ENCODE measurements around the gene CCDC102B. TPM values are rescaled to one million over a fixed set of nuclear protein-coding genes. Genes with fewer than 3 reads are reported as not detected.

Gene CCDC102B
- total RNA-seq, 1 experiment from 2014 or later = 3.1 TPM

DNA sequence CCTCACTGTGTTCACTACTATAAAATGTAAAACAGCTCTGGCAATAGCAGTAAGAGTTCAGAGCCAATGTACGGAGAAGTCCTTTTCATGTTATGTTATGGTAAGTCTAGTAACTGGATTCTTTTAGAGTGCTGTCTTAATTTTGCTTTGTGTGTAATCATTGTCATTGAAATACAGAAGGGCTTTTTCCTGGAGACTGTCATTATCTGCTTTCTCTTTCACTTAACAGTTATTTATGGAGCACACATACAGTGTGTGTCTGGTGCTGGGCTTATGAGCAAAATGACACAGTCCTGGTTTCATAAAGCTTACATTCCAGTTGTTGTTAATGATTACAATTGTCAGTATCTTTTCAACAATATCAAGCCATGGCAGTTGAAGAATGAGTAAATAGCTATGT is 95.5 kb downstream of the CCDC102B start:
- Mint-ChIP-seq H3K9me3 (no peaks in the 10 kb centered on the region), H3K27ac (no peak overlapping the region), H3K4me3 (no peak overlapping the region), H3K36me3 (no peaks in the 10 kb centered on the region), H3K27me3 (ENCODE audit: low read depth) (no peaks in the 10 kb centered on the region), H3K4me1 (peaks cover 6% of the 10 kb centered on the region; the same call in 1 of the 2 replicates)
- no peak for TF ChIP-seq KAT7 (CRISPR knock-in tag; IDR thresholded peaks at IDR 0.05; ENCODE audit: borderline replicate concordance)
- TF ChIP-seq NR3C1 (CRISPR knock-in tag; conservative IDR thresholded peaks at IDR 0.05; ENCODE audit: low read depth) = no peak
- POLR2A ChIA-PET = no interaction called here
- CTCF ChIA-PET = no interaction called here
- ATAC-seq = no peak
- no peak for DNase-seq (ENCODE audit: low spot score)

DNA sequence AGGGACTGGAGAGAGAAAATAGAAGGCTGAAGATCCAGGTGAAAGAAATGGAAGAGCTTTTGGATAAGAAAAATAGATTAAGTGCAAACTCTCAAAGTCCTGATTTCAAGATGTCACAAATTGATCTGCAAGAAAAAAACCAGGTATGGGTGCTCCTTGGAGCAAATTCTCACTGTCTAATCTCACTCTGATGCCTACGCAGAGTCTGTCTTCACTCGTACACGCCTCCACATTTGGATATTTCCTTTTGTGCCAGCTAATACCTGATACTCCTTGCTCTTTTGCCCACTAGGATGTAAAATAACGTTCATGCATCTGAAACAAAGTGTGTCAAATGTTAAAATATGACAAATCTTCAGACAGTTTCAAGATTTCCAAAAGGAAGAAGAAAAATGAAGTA is 99.4 kb downstream of the CCDC102B start:
- DNase-seq (ENCODE audit: low spot score) (no peak), ATAC-seq (no peak)
- Mint-ChIP-seq H3K36me3 (no peaks in the 10 kb centered on the region), H3K4me3 (no peak overlapping the region), H3K9me3 (no peaks in the 10 kb centered on the region), H3K27ac (no peak overlapping the region), H3K27me3 (ENCODE audit: low read depth) (no peaks in the 10 kb centered on the region), H3K4me1 (peaks cover 15% of the 10 kb centered on the region)
- ChIA-PET POLR2A (no interaction called here), CTCF (no interaction called here)
- TF ChIP-seq NR2C2 (CRISPR knock-in tag; IDR thresholded peaks at IDR 0.05) (no peak), ZBTB21 (CRISPR knock-in tag; IDR thresholded peaks at IDR 0.05; ENCODE audit: borderline replicate concordance) (no peak), ZNF671 (CRISPR knock-in tag; IDR thresholded peaks at IDR 0.05) (no peak), ZNF423 (CRISPR knock-in tag; IDR thresholded peaks at IDR 0.05) (no peak)
- TF ChIP-seq, protein P1, sequence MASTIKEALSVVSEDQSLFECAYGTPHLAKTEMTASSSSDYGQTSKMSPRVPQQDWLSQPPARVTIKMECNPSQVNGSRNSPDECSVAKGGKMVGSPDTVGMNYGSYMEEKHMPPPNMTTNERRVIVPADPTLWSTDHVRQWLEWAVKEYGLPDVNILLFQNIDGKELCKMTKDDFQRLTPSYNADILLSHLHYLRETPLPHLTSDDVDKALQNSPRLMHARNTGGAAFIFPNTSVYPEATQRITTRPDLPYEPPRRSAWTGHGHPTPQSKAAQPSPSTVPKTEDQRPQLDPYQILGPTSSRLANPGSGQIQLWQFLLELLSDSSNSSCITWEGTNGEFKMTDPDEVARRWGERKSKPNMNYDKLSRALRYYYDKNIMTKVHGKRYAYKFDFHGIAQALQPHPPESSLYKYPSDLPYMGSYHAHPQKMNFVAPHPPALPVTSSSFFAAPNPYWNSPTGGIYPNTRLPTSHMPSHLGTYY (CRISPR knock-in tag; IDR thresholded peaks at IDR 0.05) = no peak
- TF ChIP-seq, protein P2, sequence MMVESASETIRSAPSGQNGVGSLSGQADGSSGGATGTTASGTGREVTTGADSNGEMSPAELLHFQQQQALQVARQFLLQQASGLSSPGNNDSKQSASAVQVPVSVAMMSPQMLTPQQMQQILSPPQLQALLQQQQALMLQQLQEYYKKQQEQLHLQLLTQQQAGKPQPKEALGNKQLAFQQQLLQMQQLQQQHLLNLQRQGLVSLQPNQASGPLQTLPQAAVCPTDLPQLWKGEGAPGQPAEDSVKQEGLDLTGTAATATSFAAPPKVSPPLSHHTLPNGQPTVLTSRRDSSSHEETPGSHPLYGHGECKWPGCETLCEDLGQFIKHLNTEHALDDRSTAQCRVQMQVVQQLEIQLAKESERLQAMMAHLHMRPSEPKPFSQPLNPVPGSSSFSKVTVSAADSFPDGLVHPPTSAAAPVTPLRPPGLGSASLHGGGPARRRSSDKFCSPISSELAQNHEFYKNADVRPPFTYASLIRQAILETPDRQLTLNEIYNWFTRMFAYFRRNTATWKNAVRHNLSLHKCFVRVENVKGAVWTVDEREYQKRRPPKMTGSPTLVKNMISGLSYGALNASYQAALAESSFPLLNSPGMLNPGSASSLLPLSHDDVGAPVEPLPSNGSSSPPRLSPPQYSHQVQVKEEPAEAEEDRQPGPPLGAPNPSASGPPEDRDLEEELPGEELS (CRISPR knock-in tag; IDR thresholded peaks at IDR 0.05) = no peak
- TF ChIP-seq, protein P3, sequence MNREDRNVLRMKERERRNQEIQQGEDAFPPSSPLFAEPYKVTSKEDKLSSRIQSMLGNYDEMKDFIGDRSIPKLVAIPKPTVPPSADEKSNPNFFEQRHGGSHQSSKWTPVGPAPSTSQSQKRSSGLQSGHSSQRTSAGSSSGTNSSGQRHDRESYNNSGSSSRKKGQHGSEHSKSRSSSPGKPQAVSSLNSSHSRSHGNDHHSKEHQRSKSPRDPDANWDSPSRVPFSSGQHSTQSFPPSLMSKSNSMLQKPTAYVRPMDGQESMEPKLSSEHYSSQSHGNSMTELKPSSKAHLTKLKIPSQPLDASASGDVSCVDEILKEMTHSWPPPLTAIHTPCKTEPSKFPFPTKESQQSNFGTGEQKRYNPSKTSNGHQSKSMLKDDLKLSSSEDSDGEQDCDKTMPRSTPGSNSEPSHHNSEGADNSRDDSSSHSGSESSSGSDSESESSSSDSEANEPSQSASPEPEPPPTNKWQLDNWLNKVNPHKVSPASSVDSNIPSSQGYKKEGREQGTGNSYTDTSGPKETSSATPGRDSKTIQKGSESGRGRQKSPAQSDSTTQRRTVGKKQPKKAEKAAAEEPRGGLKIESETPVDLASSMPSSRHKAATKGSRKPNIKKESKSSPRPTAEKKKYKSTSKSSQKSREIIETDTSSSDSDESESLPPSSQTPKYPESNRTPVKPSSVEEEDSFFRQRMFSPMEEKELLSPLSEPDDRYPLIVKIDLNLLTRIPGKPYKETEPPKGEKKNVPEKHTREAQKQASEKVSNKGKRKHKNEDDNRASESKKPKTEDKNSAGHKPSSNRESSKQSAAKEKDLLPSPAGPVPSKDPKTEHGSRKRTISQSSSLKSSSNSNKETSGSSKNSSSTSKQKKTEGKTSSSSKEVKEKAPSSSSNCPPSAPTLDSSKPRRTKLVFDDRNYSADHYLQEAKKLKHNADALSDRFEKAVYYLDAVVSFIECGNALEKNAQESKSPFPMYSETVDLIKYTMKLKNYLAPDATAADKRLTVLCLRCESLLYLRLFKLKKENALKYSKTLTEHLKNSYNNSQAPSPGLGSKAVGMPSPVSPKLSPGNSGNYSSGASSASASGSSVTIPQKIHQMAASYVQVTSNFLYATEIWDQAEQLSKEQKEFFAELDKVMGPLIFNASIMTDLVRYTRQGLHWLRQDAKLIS (CRISPR knock-in tag; IDR thresholded peaks at IDR 0.05; ENCODE audit: borderline replicate concordance) = no peak
- TF ChIP-seq, protein P4, sequence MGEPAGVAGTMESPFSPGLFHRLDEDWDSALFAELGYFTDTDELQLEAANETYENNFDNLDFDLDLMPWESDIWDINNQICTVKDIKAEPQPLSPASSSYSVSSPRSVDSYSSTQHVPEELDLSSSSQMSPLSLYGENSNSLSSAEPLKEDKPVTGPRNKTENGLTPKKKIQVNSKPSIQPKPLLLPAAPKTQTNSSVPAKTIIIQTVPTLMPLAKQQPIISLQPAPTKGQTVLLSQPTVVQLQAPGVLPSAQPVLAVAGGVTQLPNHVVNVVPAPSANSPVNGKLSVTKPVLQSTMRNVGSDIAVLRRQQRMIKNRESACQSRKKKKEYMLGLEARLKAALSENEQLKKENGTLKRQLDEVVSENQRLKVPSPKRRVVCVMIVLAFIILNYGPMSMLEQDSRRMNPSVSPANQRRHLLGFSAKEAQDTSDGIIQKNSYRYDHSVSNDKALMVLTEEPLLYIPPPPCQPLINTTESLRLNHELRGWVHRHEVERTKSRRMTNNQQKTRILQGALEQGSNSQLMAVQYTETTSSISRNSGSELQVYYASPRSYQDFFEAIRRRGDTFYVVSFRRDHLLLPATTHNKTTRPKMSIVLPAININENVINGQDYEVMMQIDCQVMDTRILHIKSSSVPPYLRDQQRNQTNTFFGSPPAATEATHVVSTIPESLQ (CRISPR knock-in tag; IDR thresholded peaks at IDR 0.05) = no peak

DNA sequence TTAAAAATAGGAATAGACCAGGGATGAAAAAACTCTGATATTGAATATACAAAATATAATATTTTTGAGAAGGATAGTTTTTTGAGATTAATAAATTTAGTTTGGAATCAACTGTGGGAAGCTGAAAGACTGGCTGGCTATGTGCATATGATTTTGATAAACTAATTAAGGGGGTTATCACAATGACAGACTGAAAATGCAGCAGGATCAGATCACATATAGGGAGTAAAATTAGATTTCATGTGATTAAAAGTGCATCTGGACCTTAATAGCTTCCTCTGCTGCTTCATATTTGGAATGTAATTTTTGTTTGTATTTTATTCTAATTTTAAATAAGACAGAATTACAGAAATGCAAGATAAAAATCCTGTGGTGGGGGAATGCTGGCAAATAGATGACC is 111.7 kb downstream of the CCDC102B start:
- ATAC-seq (no peak), DNase-seq (ENCODE audit: low spot score) (no peak)
- CTCF ChIA-PET = no interaction called here
- Mint-ChIP-seq H3K9me3 (peaks cover 27% of the 10 kb centered on the region), H3K27me3 (ENCODE audit: low read depth) (no peaks in the 10 kb centered on the region; the same call in 1 of the 2 replicates), H3K36me3 (peaks cover 14% of the 10 kb centered on the region), H3K4me1 (no peaks in the 10 kb centered on the region), H3K27ac (no peak overlapping the region), H3K4me3 (no peak overlapping the region)
- POLR2A ChIA-PET = no interaction called here
- TF ChIP-seq, protein P5, sequence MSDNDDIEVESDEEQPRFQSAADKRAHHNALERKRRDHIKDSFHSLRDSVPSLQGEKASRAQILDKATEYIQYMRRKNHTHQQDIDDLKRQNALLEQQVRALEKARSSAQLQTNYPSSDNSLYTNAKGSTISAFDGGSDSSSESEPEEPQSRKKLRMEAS (CRISPR knock-in tag; IDR thresholded peaks at IDR 0.05) = no peak
- TF ChIP-seq NFE2L1 (CRISPR knock-in tag; IDR thresholded peaks at IDR 0.05) (no peak), GRHL2 (CRISPR knock-in tag; IDR thresholded peaks at IDR 0.05; ENCODE audit: insufficient replicate concordance, severe bottlenecking) (no peak), CREB1 (CRISPR knock-in tag; IDR thresholded peaks at IDR 0.05) (no peak), TP53 (CRISPR knock-in tag; IDR thresholded peaks at IDR 0.05) (no peak), RELA (CRISPR knock-in tag; IDR thresholded peaks at IDR 0.05; ENCODE audit: borderline replicate concordance) (no peak), ZNF121 (CRISPR knock-in tag; IDR thresholded peaks at IDR 0.05) (no peak), KAT7 (CRISPR knock-in tag; IDR thresholded peaks at IDR 0.05; ENCODE audit: borderline replicate concordance) (no peak), FOXJ3 (CRISPR knock-in tag; IDR thresholded peaks at IDR 0.05; ENCODE audit: borderline replicate concordance) (no peak), ZNF423 (CRISPR knock-in tag; IDR thresholded peaks at IDR 0.05) (no peak)
- TF ChIP-seq, protein P6, sequence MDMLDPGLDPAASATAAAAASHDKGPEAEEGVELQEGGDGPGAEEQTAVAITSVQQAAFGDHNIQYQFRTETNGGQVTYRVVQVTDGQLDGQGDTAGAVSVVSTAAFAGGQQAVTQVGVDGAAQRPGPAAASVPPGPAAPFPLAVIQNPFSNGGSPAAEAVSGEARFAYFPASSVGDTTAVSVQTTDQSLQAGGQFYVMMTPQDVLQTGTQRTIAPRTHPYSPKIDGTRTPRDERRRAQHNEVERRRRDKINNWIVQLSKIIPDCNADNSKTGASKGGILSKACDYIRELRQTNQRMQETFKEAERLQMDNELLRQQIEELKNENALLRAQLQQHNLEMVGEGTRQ (CRISPR knock-in tag; IDR thresholded peaks at IDR 0.05) = no peak

Data from WTC11 (cell line).